ENCODE measurements around the gene FBXO30.

The FBXO30 gene

DNA sequence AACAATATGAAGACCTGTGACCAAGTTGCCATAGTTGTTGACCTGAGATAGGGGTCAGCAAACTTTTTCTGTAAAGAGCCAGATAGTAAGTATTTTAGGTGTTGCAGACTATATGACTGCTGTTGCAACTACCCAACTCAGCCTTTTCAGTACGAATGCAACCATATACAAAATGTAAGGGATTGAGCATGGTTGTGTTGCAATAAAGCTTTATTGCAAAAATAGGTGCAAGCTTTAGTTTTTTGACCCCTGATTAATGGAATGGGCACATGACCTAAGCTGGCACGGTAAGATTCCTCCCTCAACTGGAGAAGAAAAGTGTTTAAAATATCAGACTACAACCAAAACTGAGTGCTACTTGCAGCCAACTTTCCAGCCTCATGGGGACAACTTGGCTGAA lies 62.0 kb downstream of the FBXO30 start:
- no peak overlapping the region for H3K4me3 ChIP-seq (ENCODE audit: low read length)

DNA sequence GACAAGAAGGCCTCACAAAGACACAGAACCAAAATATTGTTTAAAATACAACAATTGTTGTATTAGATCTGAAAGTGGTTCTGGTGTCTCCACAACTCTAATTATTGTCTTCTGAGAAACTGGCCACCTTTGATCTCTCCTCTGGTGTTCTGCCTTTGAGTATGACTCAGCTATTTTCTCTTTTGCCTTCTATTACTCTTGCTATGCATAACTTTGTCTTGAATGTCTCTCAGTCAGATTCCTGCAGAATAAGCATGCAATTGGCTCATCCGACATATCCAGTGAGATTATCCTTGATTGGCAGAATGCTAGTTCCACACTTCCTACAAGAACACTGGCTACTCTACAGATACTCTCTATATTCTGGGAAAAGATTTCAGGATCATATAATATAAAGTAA lies 65.0 kb downstream of the FBXO30 start:
- Histone ChIP-seq H3K36me3 (replicated peaks; ENCODE audit: insufficient read depth, low read length) (no peaks in the 10 kb centered on the region), H3K9ac (ENCODE audit: low read length) (no peak overlapping the region), H3K9me3 (replicated peaks; ENCODE audit: insufficient read depth, low read length) (no peaks in the 10 kb centered on the region), H2AFZ (ENCODE audit: low read length) (no peak overlapping the region), H3K9me2 (replicated peaks; ENCODE audit: insufficient read depth, low read length) (no peaks in the 10 kb centered on the region), H3K27me3 (replicated peaks; ENCODE audit: insufficient read depth, low read length) (no peaks in the 10 kb centered on the region), H3K4me3 (ENCODE audit: low read length) (no peak overlapping the region), H3K27ac (ENCODE audit: low read length) (no peak overlapping the region), H4K20me1 (ENCODE audit: insufficient read depth, low read length) (no peaks in the 10 kb centered on the region), H3K4me1 (ENCODE audit: low read length) (peaks cover 6% of the 10 kb centered on the region; the same call in 1 of the 2 replicates), H3F3A (ENCODE audit: insufficient read depth, low read length) (no peaks in the 10 kb centered on the region), H3K79me2 (ENCODE audit: low read length) (no peaks in the 10 kb centered on the region), H3K4me2 (ENCODE audit: low read depth, low read length) (peak overlapping the region; percentile 43)
- TF ChIP-seq EZH2phosphoT487 (IDR thresholded peaks at IDR 0.05; ENCODE audit: low read length) = no peak
- DNase-seq = peak; percentile 69

More for the DNA sequence above, 62.0 kb downstream of the FBXO30 start:
- Histone ChIP-seq H3K4me2 (ENCODE audit: low read depth, low read length) (no peak overlapping the region), H3K9me3 (replicated peaks; ENCODE audit: insufficient read depth, low read length) (no peaks in the 10 kb centered on the region), H3K9me2 (replicated peaks; ENCODE audit: insufficient read depth, low read length) (no peaks in the 10 kb centered on the region), H3F3A (ENCODE audit: insufficient read depth, low read length) (no peaks in the 10 kb centered on the region), H3K79me2 (ENCODE audit: low read length) (no peaks in the 10 kb centered on the region), H3K36me3 (replicated peaks; ENCODE audit: insufficient read depth, low read length) (no peaks in the 10 kb centered on the region), H3K27me3 (replicated peaks; ENCODE audit: insufficient read depth, low read length) (no peaks in the 10 kb centered on the region), H3K9ac (ENCODE audit: low read length) (no peak overlapping the region), H4K20me1 (ENCODE audit: insufficient read depth, low read length) (no peaks in the 10 kb centered on the region), H2AFZ (ENCODE audit: low read length) (no peak overlapping the region), H3K4me1 (ENCODE audit: low read length) (peaks cover 6% of the 10 kb centered on the region; the same call in 1 of the 2 replicates), H3K27ac (ENCODE audit: low read length) (no peak overlapping the region)
- no peak for DNase-seq
- TF ChIP-seq EZH2phosphoT487 (IDR thresholded peaks at IDR 0.05; ENCODE audit: low read length) (no peak), EZH2 (optimal IDR thresholded peaks at IDR 0.05; ENCODE audit: low read depth, low read length) (no peak), CTCF (IDR thresholded peaks at IDR 0.05; ENCODE audit: low read length) (no peak)

GRCh38 chr6:145745861-145746260 lies 68.7 kb downstream of the FBXO30 start:
- no peak overlapping the region for H3K4me3 ChIP-seq (ENCODE audit: low read length)
- DNase-seq = no peak
- no peak overlapping the region for H3K27ac ChIP-seq (ENCODE audit: low read length)
- H4K20me1 ChIP-seq (ENCODE audit: insufficient read depth, low read length) = no peaks in the 10 kb centered on the region
- H3K9me3 ChIP-seq (replicated peaks; ENCODE audit: insufficient read depth, low read length) = no peaks in the 10 kb centered on the region
- H3F3A ChIP-seq (ENCODE audit: insufficient read depth, low read length) = no peaks in the 10 kb centered on the region
- H3K79me2 ChIP-seq (ENCODE audit: low read length) = no peaks in the 10 kb centered on the region
- H3K9me2 ChIP-seq (replicated peaks; ENCODE audit: insufficient read depth, low read length) = no peaks in the 10 kb centered on the region
- H3K27me3 ChIP-seq (replicated peaks; ENCODE audit: insufficient read depth, low read length) = no peaks in the 10 kb centered on the region
- H3K4me2 ChIP-seq (ENCODE audit: low read depth, low read length) = no peak overlapping the region
- no peaks in the 10 kb centered on the region for H3K36me3 ChIP-seq (replicated peaks; ENCODE audit: insufficient read depth, low read length)
- no peak overlapping the region for H2AFZ ChIP-seq (ENCODE audit: low read length)
- TF ChIP-seq EZH2phosphoT487 (IDR thresholded peaks at IDR 0.05; ENCODE audit: low read length) (no peak), CTCF (IDR thresholded peaks at IDR 0.05; ENCODE audit: low read length) (no peak), EZH2 (optimal IDR thresholded peaks at IDR 0.05; ENCODE audit: low read depth, low read length) (no peak)
- H3K9ac ChIP-seq (ENCODE audit: low read length) = no peak overlapping the region
- H3K4me1 ChIP-seq (ENCODE audit: low read length) = peaks cover 6% of the 10 kb centered on the region; the same call in 1 of the 2 replicates

- Histone ChIP-seq H3K4me1 (ENCODE audit: low read length) (peaks cover under 1% of the 10 kb centered on the region; the same call in 1 of the 2 replicates), H3K9me2 (replicated peaks; ENCODE audit: insufficient read depth, low read length) (no peaks in the 10 kb centered on the region), H3K9ac (ENCODE audit: low read length) (no peak overlapping the region), H3K27me3 (replicated peaks; ENCODE audit: insufficient read depth, low read length) (no peaks in the 10 kb centered on the region), H3K4me3 (ENCODE audit: low read length) (no peak overlapping the region), H3K27ac (ENCODE audit: low read length) (no peak overlapping the region), H4K20me1 (ENCODE audit: insufficient read depth, low read length) (no peaks in the 10 kb centered on the region), H3K79me2 (ENCODE audit: low read length) (no peaks in the 10 kb centered on the region), H3K9me3 (replicated peaks; ENCODE audit: insufficient read depth, low read length) (no peaks in the 10 kb centered on the region), H3K36me3 (replicated peaks; ENCODE audit: insufficient read depth, low read length) (no peaks in the 10 kb centered on the region), H3F3A (ENCODE audit: insufficient read depth, low read length) (no peaks in the 10 kb centered on the region), H3K4me2 (ENCODE audit: low read depth, low read length) (no peak overlapping the region), H2AFZ (ENCODE audit: low read length) (no peak overlapping the region)
- TF ChIP-seq EZH2phosphoT487 (IDR thresholded peaks at IDR 0.05; ENCODE audit: low read length) = no peak
- no peak for TF ChIP-seq EZH2 (optimal IDR thresholded peaks at IDR 0.05; ENCODE audit: low read depth, low read length)
- TF ChIP-seq CTCF (IDR thresholded peaks at IDR 0.05; ENCODE audit: low read length) = no peak
- DNase-seq = no peak
These were observed 70.0 kb downstream of the FBXO30 start for GRCh38 chr6:145744619-145745018.
